GM12801 (cell line): Measurements from ENCODE around the gene ANKZF1.

ENCODE experiments used
- CTCF ChIP-seq: IDR thresholded peaks from one replicate; pipeline ENCODE4 v1.5.1; 2011; ENCODE audit warnings: control low read depth; ENCODE audit not compliant: insufficient read length; ENCODE audit errors: extremely low read depth

ANKZF1 gene

DNA sequence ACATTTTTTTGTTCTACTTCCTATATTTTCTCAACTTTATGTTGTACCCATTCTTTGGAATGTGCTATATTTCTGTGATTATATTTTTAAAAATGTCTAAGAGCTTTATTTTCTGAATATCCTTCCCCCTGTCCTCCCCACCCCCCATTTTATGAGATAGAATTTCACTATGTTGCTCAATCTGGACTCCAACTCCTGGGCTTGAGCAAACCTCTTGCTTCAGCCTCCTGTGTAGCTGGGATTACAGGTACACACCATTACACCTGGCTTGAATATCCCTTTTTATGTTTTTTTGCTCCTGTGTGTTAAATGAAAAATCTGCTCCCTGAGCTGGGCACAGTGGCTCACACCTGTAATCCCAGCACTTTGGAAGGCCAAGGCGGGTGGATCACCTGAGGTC lies 32.2 kb upstream of the ANKZF1 start:
- TF ChIP-seq CTCF, result no peak

DNA sequence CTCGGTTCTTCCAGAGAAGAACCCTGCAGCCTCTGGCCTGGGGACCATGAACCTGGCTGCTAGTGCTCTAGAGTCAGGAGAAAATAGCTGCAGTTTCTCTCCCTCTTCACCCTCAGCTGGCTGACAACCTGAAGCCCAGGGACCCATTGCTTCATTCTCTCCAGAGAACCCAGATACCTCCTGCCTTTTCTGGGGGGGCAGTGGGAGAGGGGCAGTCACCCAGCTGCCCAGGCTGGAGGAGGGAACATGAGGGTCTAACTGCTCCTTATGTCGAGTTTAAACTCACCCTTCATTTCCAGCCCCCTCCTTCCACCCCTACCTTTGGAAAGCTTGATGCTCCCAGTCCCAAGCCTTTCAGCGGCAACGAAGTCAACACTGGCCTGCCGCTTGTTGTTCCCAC lies 30.6 kb upstream of the ANKZF1 start:
- no peak for TF ChIP-seq CTCF

DNA sequence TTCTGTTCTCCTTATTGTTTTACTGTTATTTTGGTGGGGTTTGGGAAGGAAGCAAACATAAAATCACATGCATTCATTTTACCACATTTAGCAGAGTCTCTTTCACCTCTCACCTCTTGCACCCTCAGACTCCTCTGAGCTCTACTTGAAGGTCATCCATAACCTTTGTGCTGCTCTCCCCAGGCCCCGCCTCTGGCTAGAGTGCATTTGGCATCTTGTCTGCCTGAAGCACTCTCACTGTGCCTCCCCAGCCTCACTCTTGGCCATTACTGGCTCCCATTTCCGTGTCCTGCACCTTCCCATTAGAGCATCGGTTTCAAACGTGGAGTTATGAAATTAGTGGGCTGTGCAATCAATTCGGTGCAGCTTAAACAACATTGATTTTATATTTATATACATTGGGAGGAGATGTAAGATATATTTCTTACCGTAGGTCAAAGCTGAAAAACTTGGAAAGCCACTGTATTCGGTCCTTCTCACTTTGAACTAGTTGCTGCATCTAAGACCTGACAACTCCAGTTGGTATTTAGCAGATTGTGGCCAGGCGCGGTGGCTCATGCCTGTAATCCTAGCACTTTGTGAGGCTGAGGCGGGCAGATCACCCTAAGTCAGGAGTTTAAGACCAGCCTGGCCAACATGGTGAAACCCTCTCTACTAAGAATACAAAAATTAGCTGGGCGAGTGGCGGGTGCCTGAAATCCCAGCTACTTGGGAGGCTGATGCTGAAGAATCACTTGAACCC lies 30.0 kb upstream of the ANKZF1 start:
- no peak for TF ChIP-seq CTCF

- TF ChIP-seq CTCF, result no peak
Measured at GRCh38 chr2:219204425-219205164, 25.0 kb upstream of the ANKZF1 start.

- no peak for TF ChIP-seq CTCF
Measured at GRCh38 chr2:219205165-219205538, 24.5 kb upstream of the ANKZF1 start.

DNA sequence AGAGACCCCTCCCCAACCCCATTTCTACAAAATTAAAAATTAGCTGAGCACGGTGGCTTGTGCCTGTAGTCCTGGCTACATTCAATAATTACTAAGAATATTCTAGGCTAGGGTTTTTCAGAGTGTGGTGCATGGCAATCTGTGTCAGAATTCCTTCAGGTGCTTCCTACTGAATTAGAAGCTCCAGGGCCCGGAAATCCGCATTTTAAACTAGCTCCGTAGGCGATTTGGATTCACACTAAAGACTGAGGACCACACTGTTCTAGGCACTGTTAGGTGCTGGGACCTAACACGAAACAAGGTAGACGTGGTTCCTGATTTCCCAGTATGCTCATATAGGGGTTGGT lies 23.7 kb upstream of the ANKZF1 start:
- no peak for TF ChIP-seq CTCF

DNA sequence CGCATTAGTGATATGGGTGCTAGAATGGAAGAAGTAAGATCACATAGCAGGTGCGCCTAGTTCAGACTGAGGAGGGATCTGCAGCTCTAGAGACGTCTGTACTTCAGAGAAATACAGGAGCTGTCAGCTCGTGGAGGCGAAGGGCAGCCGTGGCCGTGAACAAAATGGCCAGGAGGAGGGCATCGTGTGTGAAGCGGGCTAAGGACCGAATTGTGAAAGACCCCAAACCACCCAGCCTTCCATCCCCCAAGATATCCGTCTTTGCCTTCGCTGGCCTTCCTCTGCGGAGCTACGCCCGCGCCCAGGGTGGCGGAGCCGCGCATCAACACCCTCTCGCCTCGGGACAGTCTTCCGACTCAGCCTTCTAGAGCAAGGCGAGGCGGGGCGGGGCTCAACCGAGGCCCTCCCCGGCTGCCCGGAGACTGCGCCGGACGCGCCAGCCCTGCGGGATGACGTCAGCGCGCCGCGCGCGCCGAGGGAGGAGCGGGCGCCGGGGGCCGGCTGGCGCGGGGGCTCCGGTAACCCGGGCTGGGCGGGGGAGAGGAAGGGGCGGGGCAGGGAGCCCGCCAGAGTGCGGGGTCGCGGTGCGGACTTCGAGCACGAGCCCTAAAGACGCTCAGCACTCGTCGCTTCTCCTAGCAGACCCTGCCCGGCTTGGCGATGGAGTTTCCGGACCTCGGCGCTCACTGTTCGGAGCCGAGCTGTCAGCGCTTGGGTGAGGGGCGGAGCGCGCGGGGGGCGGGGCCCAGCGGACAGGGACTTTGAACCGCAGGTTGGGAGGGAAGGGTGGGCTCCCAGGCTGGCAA lies 23.1 kb upstream of the ANKZF1 start, which contains the start of gene ZFAND2B:
TSS of gene ZFAND2B (plus strand) at position 455 of the 806 bp plus-strand sequence. CDS start at position 661, 206 bp downstream.
- no peak for TF ChIP-seq CTCF
